ENCODE data around the gene ALCAM.
A peak's percentile ranks its signal among the peaks of the same experiment; 100 is the strongest.

The ALCAM gene

GRCh38 chr3:105356396-105356795, 10.3 kb upstream of the ALCAM start:
- DNase-seq: no peak
- Histone ChIP-seq H3K27me3 (replicated peaks) (no peaks in the 10 kb centered on the region), H3K36me3 (replicated peaks) (no peaks in the 10 kb centered on the region), H3K4me3 (ENCODE audit: low read depth, low read length) (no peak overlapping the region), H3K27ac (no peak overlapping the region)
- in situ Hi-C loops (cut with HindIII; ENCODE audit: low pct_ligation_motif_present, low sequenced_read_pairs): loop anchor here (25.0 kb wide), 1 partner anchor 744 kb away; no protein-coding TSS in a partner anchor
- no peak for TF ChIP-seq CTCF (IDR thresholded peaks at IDR 0.05; ENCODE audit: low read depth, low read length, missing control alignments)

GRCh38 chr3:105356988-105357387, 9.7 kb upstream of the ALCAM start:
- no peaks in the 10 kb centered on the region for H3K36me3 ChIP-seq (replicated peaks)
- TF ChIP-seq CTCF (IDR thresholded peaks at IDR 0.05; ENCODE audit: low read depth, low read length, missing control alignments): no peak
- H3K27me3 ChIP-seq (replicated peaks): no peaks in the 10 kb centered on the region
- no peak for DNase-seq
- H3K27ac ChIP-seq: no peak overlapping the region
- in situ Hi-C loops (cut with HindIII; ENCODE audit: low pct_ligation_motif_present, low sequenced_read_pairs): loop anchor here (25.0 kb wide), 1 partner anchor 745 kb away; no protein-coding TSS in a partner anchor
- no peak overlapping the region for H3K4me3 ChIP-seq (ENCODE audit: low read depth, low read length)

GRCh38 chr3:105359098-105359762, 7.5 kb upstream of the ALCAM start:
- in situ Hi-C loops (cut with HindIII; ENCODE audit: low pct_ligation_motif_present, low sequenced_read_pairs): loop anchor here (25.0 kb wide), 1 partner anchor 747 kb away; no protein-coding TSS in a partner anchor
- TF ChIP-seq CTCF (IDR thresholded peaks at IDR 0.05; ENCODE audit: low read depth, low read length, missing control alignments): no peak
- H3K27ac ChIP-seq: peak overlapping the region; percentile 91
- no peaks in the 10 kb centered on the region for H3K27me3 ChIP-seq (replicated peaks)
- H3K36me3 ChIP-seq (replicated peaks): no peaks in the 10 kb centered on the region
- DNase-seq: peak; percentile 68
- H3K4me3 ChIP-seq (ENCODE audit: low read depth, low read length): no peak overlapping the region

- Histone ChIP-seq H3K36me3 (replicated peaks) (no peaks in the 10 kb centered on the region), H3K27me3 (replicated peaks) (no peaks in the 10 kb centered on the region), H3K27ac (peak overlapping the region; percentile 91), H3K4me3 (ENCODE audit: low read depth, low read length) (no peak overlapping the region)
- no peak for DNase-seq
- in situ Hi-C loops (cut with HindIII; ENCODE audit: low pct_ligation_motif_present, low sequenced_read_pairs): loop anchor here (25.0 kb wide), 1 partner anchor 748 kb away; no protein-coding TSS in a partner anchor
- TF ChIP-seq CTCF (IDR thresholded peaks at IDR 0.05; ENCODE audit: low read depth, low read length, missing control alignments): no peak
Observed at GRCh38 chr3:105360003-105360402, 6.7 kb upstream of the ALCAM start.

- Histone ChIP-seq H3K27ac (peak overlapping the region; percentile 74), H3K27me3 (replicated peaks) (no peaks in the 10 kb centered on the region), H3K36me3 (replicated peaks) (no peaks in the 10 kb centered on the region), H3K4me3 (ENCODE audit: low read depth, low read length) (no peak overlapping the region)
- DNase-seq: no peak
- in situ Hi-C loops (cut with HindIII; ENCODE audit: low pct_ligation_motif_present, low sequenced_read_pairs): loop anchor here (25.0 kb wide), 1 partner anchor 750 kb away; no protein-coding TSS in a partner anchor
- no peak for TF ChIP-seq CTCF (IDR thresholded peaks at IDR 0.05; ENCODE audit: low read depth, low read length, missing control alignments)
Observed at GRCh38 chr3:105362021-105362665, 4.6 kb upstream of the ALCAM start.
